22Rv1 (cell line): ENCODE data around the gene CGNL1.

ENCODE experiments used
- H3K27ac ChIP-seq: fragments of 450-650 bp; 2 replicates; pipeline ENCODE4 v1.5.1; 2017
- CTCF ChIP-seq: fragments of 450-650 bp; IDR thresholded peaks from 2 replicates; pipeline ENCODE4 v1.5.1; 2017; ENCODE audit warnings: mild to moderate bottlenecking
- ZFX ChIP-seq: fragments of 450-650 bp; IDR thresholded peaks from 2 replicates; pipeline ENCODE4 v1.6.1; 2017; ENCODE audit warnings: antibody characterized with exemption, borderline replicate concordance

CGNL1 gene

GRCh38 chr15:57377478-57377847 lies 1.2 kb downstream of the CGNL1 start:
- H3K27ac ChIP-seq = no peak overlapping the region
- TF ChIP-seq CTCF (peak; percentile 41), ZFX (no peak)

- no peak for TF ChIP-seq ZFX
- no peak for TF ChIP-seq CTCF
- no peak overlapping the region for H3K27ac ChIP-seq
Observed at GRCh38 chr15:57379487-57379886, 3.2 kb downstream of the CGNL1 start.

GRCh38 chr15:57380854-57381253 lies 4.5 kb downstream of the CGNL1 start:
- H3K27ac ChIP-seq = no peak overlapping the region
- TF ChIP-seq ZFX (no peak), CTCF (no peak)

- H3K27ac ChIP-seq = no peak overlapping the region
- TF ChIP-seq ZFX (no peak), CTCF (no peak)
Observed at GRCh38 chr15:57382215-57382614, 5.9 kb downstream of the CGNL1 start.

GRCh38 chr15:57382969-57383368 lies 6.7 kb downstream of the CGNL1 start:
- H3K27ac ChIP-seq = no peak overlapping the region
- TF ChIP-seq CTCF = no peak

GRCh38 chr15:57384024-57384423 lies 7.7 kb downstream of the CGNL1 start:
- no peak for TF ChIP-seq ZFX
- TF ChIP-seq CTCF = no peak
- no peak overlapping the region for H3K27ac ChIP-seq

- TF ChIP-seq CTCF (no peak), ZFX (no peak)
- no peak overlapping the region for H3K27ac ChIP-seq
Observed at GRCh38 chr15:57384816-57385215, 8.5 kb downstream of the CGNL1 start.
